Left renal pelvis (tissue), 4 donors: ENCODE measurements around the gene FBRSL1. TPM values are rescaled to one million over a fixed set of nuclear protein-coding genes. Genes with fewer than 3 reads are reported as not detected.
"Not testable (repeated sequence)": the region's sequence is repeated elsewhere in the genome, so short reads cannot be mapped to it uniquely, and the experiment has no call there.

ENCODE experiments used
- DNase-seq, 4 donors: peaks; one replicate each; pipeline ENCODE4 v3.0.0-alpha.2; 2013; ENCODE audit warnings: low read depth in 4 of 4, low spot score in 3 of 4
- polyA plus RNA-seq, 4 donors: library from polyadenylated mRNA; unstranded; fragments of 120-200 nt; gene quantifications; one replicate each; pipeline ENCODE4 v1.2.1, GENCODE V29; 2013; ENCODE audit not compliant: insufficient read length in 4 of 4

Gene FBRSL1
- polyA plus RNA-seq, 4 donors: 34.5 to 93.9 (median 48.2) TPM

GRCh38 chr12:132520421-132521199 lies 30.7 kb downstream of the FBRSL1 start:
- DNase-seq: no peak

- no peak for DNase-seq
Measured at GRCh38 chr12:132521200-132521580, 31.2 kb downstream of the FBRSL1 start.

DNA sequence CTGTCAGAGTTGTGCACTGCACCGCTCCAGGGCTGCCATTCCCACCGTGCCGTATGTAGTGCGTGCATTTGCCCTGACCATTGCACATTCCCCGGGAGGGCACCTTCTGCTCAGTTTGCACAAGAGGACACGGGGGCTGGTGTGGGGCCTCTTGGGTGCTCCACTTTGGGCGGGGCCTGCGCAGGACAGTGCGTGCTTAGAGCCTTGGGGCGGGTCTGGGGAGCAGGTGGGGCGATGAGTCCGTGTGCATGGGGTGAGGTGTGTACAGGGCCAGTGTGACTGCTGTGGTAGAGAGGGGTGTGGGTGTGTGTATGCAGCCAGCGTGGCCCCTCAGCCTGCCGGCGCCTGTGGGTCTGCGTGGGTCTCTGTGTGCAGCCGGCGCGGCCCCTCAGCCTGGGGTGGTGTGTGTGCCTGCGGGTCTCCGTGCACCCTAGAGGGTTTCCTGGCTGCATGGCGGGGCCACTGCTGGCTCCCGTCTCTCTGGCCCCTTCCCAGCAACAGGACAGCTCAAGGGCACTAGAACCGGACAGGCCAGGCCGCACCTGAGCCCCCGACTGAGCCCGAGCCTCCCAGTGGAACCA lies 31.9 kb downstream of the FBRSL1 start:
- no peak for DNase-seq

GRCh38 chr12:132522592-132523380 lies 32.8 kb downstream of the FBRSL1 start:
- no peak for DNase-seq

DNA sequence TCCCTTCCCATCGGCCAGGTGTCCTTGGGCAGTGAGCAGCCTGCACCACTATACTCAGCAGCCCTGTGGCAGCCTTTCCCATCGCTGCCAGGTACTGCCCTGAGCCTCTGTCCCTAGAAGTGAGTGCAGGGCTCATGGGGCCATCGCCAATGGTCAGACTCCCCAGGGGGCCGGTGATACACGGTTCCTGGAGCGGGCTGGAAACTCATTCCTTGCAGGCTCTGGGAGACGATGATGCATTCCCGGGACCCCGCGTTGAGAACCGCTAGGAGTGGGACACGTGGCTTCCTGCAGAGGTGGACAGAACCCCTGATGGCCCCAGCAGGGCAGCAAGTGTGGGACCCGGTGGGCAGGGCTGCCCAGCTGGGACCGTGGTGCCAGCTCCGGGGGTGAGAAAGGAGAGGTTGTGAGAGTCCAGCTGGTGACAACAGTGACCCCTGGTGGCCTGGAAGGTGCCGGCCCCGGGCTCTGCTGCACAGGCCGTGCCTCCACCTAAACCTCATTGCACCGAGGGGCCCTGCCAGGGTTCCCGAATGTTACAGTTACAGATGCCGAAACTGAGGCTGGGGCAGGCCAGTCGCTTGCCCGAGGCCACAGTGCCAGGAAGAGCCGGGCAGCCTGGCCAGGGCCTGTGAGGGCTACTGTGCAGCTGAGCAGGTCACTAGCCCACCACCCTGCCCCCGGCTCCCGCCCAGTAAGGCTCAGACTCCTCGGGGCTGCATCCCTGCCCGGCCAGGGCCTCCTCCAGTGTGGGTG lies 33.8 kb downstream of the FBRSL1 start:
- DNase-seq: no peak

- DNase-seq: no peak
Measured at GRCh38 chr12:132524405-132524804, 34.5 kb downstream of the FBRSL1 start.

DNA sequence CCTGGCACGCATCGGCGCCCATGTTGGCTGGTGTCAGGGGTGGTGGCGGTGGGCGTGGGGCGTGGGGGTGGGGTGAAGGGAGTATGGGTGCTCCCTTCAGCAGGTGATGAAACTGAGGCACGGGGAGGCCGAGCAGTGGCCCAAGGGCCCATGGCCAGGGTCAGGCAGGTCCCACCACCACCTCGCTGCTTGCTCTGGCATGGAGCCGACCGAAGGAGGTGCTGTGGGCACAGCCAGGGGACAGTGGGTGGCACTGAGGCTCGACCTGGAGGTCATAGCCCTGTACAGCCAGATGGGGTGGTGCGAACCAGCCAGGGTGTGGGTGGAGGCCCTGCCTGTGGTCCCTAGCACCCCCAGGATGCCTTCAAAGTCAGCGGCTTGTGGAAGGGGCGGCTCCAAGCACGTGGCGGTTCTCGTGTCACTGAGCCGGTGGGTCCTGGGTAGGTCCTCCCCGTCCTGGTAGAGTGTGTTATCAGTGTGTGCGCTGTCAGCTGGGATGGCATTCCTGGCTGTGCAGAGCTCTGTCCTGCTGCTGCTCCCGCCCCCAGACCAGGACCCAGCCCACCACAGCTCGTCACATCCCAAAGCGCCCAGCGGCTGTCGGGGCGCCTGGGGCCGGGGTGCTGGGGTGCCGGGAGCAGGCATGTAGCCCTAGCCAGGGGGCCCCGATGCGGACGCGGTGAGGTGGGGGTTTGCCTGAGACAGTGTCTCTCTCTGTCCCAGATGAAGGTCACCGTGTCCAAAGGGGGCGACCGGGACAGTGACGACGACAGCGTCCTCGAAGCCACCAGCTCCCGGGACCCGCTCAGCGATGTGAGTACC lies 35.3 kb downstream of the FBRSL1 start:
- no peak for DNase-seq

- DNase-seq: no peak
Measured at GRCh38 chr12:132525833-132526455, 36.0 kb downstream of the FBRSL1 start.

- DNase-seq: no peak
Measured at GRCh38 chr12:132527186-132527882, 37.4 kb downstream of the FBRSL1 start.

DNA sequence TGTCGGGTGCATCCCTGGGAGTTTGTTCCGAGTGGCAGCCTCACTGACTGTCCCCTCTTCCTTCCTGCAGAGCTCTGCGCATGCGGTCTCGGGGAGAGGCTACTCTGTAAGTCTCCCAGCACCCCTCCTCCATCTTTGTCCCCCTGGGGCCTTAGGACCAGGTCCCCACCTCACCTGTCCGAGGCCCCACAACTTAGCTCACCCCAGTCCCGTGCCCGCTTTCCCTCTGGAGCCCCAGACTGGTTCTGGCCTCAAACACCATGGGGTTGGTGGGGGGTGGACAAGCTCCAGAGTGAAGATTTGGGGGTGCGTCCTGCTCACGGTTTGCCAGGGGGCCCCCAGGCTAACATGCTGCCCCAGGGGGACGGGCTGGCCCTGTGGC lies 37.9 kb downstream of the FBRSL1 start:
- no peak for DNase-seq

DNA sequence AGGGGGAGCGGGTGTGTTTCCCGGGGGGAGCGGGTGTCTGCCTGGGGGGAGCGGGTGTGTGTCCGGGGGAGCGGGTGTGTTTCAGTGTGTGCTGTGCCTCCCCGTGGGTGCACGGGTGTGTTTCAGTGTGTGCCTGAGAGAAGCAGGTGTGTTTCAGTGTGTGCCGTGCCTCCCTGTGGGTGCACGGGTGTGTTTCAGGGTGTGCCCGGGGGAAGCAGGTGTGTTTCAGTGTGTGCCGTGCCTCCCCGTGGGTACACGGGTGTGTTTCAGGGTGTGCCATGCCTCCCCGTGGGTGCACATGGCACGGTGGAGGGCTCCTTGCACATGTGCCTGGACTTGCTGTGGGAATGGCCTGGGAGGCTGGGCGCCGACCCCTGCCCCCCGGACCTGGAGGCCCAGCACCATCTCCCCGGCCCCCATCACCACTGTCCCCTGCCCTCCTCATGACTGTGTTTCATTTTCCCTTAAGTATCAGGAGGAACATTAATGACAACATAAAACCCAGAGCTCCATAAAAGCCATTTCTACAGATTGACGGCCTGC lies 38.7 kb downstream of the FBRSL1 start:
- no peak for DNase-seq

GRCh38 chr12:132529156-132529839 lies 39.3 kb downstream of the FBRSL1 start:
- DNase-seq: no peak

- no peak for DNase-seq
Measured at GRCh38 chr12:132529906-132530305, 40.0 kb downstream of the FBRSL1 start.

- no peak for DNase-seq
Measured at GRCh38 chr12:132530447-132530846, 40.5 kb downstream of the FBRSL1 start.

GRCh38 chr12:132530851-132531250 lies 40.9 kb downstream of the FBRSL1 start:
- DNase-seq: no peak

DNA sequence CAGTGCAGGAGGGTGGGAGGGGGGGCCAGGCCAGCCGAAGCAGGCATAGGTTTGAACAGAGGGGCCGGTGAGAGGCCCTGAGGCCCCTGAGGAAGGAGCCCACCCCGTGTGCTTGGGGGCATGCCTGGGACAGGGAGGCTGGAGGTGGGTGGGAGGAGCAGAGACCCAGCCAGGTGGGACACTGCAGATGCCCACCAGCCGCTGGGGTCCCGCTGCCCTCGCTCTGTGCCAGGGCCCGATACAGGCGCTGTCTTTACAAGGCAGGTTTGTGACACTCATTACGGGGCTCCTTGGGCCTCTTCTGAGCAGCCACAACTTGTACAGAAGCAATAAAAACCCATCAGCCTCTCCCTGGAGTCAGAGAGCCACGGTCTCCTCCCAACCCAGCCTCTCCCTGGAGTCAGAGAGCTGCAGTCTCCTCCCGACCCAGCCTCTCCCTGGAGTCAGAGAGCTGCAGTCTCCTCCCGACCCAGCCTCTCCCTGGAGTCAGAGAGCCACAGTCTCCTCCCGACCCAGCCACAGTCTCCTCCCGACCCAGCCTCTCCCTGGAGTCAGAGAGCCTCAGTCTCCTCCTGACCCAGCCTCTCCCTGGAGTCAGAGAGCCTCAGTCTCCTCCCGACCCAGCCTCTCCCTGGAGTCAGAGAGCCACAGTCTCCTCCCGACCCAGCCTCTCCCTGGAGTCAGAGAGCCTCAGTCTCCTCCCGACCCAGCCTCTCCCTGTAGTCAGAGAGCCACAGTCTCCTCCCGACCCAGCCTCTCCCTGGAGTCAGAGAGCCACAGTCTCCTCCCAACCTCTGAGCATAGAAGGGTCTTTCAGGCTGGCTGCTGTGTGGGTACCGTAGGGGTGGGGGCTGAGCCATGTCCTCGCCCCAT lies 43.0 kb downstream of the FBRSL1 start:
- not testable (repeated sequence) for DNase-seq

DNA sequence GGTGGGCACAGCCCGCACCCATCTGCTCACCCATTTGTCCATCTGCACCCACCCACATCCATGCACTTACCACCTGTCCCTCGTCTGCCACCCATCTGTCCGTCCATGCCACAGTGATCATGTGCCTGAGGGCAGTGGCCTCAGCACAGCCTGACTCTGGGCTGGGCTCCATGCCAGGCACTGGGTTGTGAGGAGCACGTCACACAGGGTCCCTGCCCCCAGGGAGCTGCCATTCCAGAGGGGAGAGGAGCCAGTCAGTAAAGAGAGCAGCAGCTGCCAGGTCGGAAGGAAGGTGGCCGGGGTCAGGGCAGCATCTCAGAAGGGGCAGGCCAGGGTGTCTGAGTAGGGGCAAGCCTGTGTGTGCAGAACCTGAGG lies 43.6 kb downstream of the FBRSL1 start:
- no peak for DNase-seq
